ENCODE results near the gene SRPX2. TPM values are rescaled to one million over a fixed set of nuclear protein-coding genes. Genes with fewer than 3 reads are reported as not detected.

Gene SRPX2
- total and polyA plus RNA-seq, 2 of the 13 experiments (the other 11 are each of a cell fraction or from before 2014, with no cell fraction given), result 1.5 to 6.7 TPM

DNA sequence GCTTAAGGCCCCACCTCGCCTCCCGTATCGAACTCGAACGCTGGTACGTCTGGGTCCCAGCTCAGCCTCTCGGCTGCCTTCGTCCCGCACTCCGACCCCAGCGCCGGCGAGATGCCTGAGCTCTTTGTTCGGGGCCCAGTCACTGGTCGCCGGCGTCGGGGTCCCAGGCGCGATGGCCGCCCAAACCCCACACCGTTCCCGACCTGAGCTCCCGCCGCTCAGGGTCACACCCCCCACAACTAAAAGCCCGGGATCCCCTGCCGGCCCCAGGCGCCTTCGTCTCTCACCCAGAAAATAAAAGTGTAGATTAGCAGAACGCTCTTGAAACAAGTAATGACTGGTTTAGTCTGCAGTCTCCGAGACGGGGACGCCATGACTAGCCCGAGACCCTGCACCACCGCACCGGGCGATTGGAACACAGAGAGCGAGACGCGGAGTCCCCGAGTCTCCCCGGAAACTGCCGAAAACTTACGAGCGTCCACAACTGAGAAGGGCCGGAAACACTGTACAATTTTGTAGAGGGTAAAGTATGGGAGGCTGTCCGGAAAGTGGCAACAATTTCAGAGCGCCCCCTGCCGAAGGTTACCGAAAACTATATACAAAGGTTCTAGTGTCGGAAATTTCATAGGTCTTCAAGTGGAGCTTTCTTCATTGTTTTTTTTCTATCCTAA, 7.5 kb upstream of the SRPX2 start, which contains the start of gene TSPAN6 (continued):
- no peak for TF ChIP-seq LRRFIP1 (CRISPR knock-in tag; conservative IDR thresholded peaks at IDR 0.05)
- TF ChIP-seq ZBTB43 (CRISPR knock-in tag; conservative IDR thresholded peaks at IDR 0.05), result no peak
- TF ChIP-seq, protein P1, sequence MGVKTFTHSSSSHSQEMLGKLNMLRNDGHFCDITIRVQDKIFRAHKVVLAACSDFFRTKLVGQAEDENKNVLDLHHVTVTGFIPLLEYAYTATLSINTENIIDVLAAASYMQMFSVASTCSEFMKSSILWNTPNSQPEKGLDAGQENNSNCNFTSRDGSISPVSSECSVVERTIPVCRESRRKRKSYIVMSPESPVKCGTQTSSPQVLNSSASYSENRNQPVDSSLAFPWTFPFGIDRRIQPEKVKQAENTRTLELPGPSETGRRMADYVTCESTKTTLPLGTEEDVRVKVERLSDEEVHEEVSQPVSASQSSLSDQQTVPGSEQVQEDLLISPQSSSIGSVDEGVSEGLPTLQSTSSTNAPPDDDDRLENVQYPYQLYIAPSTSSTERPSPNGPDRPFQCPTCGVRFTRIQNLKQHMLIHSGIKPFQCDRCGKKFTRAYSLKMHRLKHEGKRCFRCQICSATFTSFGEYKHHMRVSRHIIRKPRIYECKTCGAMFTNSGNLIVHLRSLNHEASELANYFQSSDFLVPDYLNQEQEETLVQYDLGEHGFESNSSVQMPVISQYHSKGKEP (CRISPR knock-in tag; IDR thresholded peaks at IDR 0.05), result no peak
- 0 out of 2 replicates have a peak, but pooled peaks have one; percentile 1 for TF ChIP-seq ZNF629 (CRISPR knock-in tag; conservative IDR thresholded peaks at IDR 0.05)
- TF ChIP-seq ZNF7 (CRISPR knock-in tag; IDR thresholded peaks at IDR 0.05), result no peak
- TF ChIP-seq SIN3A (IDR thresholded peaks at IDR 0.05; ENCODE audit: borderline replicate concordance, low read depth, low read length), result no peak
- no peak for TF ChIP-seq JDP2 (CRISPR knock-in tag; IDR thresholded peaks at IDR 0.05; ENCODE audit: borderline replicate concordance)
- 0 out of 2 replicates have a peak, but pooled peaks have one; percentile 20 for TF ChIP-seq SMAD3 (CRISPR knock-in tag; IDR thresholded peaks at IDR 0.05)
- TF ChIP-seq, protein P2, sequence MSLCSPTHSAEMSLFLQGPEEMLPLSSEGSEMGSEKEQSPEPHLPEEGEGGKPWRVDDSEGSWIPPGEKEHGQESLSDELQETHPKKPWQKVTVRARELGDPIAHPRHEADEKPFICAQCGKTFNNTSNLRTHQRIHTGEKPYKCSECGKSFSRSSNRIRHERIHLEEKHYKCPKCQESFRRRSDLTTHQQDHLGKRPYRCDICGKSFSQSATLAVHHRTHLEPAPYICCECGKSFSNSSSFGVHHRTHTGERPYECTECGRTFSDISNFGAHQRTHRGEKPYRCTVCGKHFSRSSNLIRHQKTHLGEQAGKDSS (CRISPR knock-in tag; IDR thresholded peaks at IDR 0.05; ENCODE audit: borderline replicate concordance, low read depth), result no peak
- no peak for TF ChIP-seq NRL (CRISPR knock-in tag; IDR thresholded peaks at IDR 0.05; ENCODE audit: borderline replicate concordance)
- no peak for TF ChIP-seq KDM3A (CRISPR knock-in tag; IDR thresholded peaks at IDR 0.05; ENCODE audit: low read depth)
- TF ChIP-seq NR3C1 (CRISPR knock-in tag; IDR thresholded peaks at IDR 0.05), result no peak
- no peak for TF ChIP-seq MAFK (conservative IDR thresholded peaks at IDR 0.05 in 1 of 2, IDR thresholded peaks at IDR 0.05 in 1 of 2; ENCODE audit: low read length in 2 of 2)
- TF ChIP-seq ZNF567 (CRISPR knock-in tag; IDR thresholded peaks at IDR 0.05; ENCODE audit: borderline replicate concordance), result no peak
- no peak for TF ChIP-seq ZIK1 (CRISPR knock-in tag; IDR thresholded peaks at IDR 0.05; ENCODE audit: borderline replicate concordance, low read depth)
- peak; percentile 24; the same call in 1 of the 2 replicates for TF ChIP-seq UBTF (CRISPR knock-in tag; IDR thresholded peaks at IDR 0.05)
